ENCODE results near the gene P3H2.

The P3H2 gene

DNA sequence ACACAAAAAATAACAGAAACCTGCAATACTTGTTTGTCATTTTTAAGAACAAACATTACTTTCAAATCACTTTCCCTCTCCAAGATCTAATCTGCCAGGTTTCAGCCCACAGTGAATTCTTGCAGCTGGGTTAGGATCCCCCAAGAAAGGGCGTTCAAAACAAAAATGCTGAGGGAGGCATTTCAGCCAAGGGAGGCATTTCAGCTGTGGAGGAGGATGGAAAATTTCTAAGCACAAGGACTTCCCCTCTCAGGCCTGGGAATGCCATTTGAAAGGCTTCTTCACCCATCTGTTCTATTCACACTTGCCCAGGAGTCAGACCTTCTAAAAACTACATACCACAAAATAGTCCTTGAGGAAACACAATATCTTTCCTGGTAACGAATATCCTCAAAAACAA lies 69.1 kb downstream of the P3H2 start:
- no peak for DNase-seq (ENCODE audit: low spot score)

DNA sequence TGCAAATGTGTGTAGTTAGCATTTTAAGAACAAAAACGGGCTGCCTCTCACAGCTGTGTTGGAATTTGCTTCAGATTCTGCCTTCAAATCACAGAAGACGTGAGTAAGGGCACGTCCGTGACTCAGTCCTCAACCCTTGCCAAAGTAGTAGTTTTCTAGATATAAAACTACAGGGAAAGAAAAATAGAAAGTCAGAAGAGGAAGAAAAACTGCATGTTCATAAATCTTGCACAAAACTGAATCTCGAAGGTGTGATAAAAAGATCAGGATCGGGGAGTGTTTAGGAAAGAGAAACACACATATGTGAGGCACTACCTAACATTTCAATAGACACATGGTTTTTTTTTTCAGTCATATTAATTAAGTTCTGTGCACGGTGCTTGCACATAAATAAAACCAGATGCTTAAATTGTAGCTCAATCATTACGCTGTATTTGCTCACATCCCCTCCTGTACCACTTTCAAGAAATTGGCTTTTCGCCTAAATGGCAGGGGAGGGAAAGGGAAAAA lies 71.7 kb downstream of the P3H2 start:
- DNase-seq (ENCODE audit: low spot score), result no peak

DNA sequence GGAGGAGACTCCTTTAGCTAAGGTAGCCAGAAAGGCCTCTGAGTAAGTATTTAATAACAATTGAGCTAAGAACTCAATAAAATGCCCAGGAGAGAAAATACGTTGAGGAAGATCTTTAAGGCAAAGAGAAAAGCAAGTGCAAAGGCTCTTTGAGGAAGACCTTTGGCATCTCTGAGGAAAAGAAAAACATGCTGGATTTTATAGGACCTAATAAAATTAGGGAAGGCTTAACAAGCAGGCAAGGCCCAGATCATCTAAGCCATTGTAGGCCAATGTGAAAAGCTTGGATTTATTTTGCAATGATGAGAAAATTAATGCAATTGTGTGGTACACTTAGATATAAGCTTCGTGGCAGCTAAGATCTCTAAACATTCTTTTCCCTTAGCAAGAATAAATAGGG lies 75.7 kb downstream of the P3H2 start:
- no peak for DNase-seq (ENCODE audit: low spot score)

DNA sequence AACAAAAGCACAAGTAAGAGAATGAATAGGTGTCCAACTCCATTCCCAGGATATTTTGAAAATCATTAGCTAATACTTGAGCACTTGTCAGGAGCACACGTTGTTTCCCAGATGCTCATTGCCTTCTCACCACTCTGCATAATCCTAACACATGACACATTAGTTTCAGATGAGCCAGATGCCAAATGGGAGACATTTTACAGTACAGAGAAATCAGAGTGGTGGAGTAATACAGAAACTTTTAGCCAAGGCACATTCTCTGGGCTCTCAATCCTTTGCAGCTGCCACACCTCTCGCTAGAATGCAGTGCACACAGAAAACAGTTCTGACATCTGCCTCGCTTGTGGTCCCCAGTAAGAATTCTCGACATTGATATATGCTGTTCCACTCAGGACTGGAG lies 76.6 kb downstream of the P3H2 start:
- DNase-seq (ENCODE audit: low spot score), result no peak

DNA sequence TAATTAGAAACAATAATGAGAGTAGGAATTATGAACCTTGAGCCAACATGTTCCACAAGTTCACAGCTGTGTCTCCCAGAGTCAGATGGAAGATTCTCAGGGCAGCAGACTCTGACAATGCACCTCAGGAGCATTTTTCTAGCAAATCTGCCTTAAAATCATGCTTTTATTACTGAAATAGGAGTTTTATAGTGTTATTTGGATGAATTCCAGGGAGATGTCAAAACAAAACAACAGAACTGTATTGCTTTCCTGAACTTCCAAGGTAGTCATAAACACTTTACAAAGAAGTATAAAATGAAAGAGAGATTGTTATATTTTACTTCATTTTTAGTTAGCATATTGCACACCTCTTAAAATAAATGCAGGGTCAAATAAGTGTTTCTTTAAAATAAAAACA lies 77.0 kb downstream of the P3H2 start:
- no peak for DNase-seq (ENCODE audit: low spot score)

DNA sequence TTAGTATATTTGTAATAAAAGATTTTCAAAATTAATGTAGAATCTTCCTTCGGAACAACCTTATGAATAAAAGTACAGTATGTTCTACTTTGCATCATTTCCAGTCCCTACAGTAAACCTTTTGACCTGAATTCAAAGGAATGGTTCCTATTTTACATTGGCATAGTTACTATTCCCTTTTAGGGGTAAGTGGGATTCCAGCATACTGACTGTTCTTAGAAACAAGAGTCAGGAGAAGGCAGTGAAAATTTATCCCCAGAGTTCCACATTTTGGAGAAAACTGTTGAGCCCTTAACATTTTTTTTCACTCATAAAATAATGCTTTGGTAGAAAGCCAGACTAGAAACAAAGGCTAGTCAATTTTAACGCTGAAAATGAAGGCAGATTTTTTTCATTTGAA lies 78.1 kb downstream of the P3H2 start:
- DNase-seq (ENCODE audit: low spot score), result no peak

DNA sequence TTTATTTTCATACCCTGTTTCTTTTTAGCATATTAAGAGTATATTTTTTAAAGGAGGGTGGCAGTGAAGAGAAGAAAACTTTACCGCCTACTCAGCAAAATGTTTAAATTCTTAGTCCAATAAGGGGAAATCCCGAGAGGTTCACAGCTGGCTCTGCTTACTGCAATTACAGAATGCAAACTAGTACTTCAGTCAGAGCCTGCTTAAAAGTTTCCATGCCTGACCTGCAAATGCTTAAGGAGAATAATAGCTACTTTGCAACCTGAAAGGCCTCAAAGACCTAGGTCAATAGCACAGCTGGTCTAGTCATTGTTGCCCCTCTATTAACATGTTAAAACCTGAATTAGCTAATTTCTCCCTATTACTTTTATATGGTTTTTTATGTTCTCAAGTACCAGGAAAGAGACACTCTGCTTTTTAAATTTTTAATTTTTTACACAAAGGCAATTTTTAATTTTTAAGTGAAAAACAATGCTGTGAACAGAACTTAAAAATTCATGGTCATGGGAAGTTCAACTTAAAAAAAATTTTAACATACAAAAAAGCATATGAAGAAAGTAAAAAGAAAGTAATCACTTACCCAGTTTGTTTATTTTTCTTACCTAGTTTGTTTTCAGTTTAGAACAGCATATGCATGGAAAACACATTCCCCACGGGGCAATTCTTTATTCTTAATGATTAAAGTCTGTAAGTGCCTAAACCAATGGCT lies 79.2 kb downstream of the P3H2 start:
- no peak for DNase-seq (ENCODE audit: low spot score)

DNA sequence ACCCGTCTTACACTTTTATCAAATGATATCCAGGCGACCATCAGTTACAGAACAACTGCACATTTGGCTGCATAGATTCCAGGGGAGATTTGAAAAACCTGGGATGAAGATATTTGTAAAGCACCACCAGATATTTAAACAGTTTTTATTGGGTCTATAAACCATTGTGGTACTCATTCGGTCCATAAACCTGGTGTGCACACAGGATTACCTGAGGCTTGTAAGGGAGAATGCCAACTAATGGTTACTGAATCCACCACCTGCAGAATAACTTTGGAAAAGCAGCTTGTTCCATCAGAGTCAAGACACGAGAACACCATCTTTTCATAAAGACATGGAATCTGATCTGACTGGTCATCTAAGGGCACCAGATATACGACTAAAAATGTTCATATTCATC lies 80.6 kb downstream of the P3H2 start:
- DNase-seq (ENCODE audit: low spot score), result no peak

DNA sequence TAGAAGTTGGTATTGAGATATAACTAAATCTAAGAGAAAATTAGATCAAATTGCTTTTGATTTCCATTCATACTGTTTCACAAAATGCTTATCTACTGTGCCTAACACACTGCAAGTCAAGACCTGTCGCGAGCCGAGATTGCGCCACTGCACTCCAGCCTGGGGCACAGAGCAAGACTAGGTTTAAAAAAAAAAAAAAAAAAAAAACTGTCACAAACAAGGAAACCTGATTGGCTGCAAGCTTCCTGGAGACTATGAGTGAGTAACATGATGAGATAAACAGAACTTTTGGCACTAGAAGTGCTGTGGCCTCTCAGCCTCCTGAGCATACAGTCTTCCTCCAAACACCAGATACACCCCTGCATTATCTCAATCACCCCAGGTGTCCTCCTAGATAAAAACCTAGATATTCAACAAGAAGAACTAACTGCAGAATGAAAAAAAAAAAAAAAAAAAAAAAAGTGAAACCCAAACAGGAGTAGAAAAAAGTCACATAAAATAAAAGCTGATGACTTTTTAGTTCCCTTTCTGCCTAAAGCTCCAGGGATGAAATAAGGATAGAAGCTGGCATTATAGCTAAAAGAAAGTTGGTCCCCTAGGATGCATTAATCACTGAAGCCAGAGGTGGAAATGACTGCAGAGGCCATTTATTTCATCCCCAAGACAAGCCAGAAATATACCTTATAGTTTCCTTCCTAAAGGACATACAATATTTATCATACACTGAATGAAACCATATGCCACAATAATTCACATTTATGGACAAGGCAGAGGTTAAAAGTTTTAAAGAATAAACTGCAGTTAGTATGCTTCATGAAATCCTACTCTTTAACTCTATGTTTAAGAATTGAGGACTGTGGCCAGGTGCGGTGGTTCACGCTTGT lies 82.4 kb downstream of the P3H2 start:
- DNase-seq (ENCODE audit: low spot score), result no peak

DNA sequence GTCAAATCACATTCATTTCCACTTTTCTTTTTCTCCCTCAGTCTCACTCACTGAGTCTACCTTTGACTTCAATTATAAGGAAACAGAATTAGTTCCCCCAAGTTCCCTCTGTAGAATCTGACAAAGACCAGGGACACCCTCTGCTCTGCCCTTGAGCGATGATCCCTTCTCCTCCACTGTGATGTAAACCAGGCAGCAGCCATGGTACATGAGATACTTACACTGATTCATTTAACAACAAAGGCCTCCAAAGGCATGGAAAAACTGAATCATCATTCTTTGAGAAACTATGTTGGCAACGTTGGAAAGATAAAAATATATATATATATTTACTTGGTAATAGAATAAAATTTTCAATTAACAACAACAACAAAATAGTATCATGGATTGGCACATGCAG lies 84.1 kb downstream of the P3H2 start:
- DNase-seq (ENCODE audit: low spot score), result no peak

DNA sequence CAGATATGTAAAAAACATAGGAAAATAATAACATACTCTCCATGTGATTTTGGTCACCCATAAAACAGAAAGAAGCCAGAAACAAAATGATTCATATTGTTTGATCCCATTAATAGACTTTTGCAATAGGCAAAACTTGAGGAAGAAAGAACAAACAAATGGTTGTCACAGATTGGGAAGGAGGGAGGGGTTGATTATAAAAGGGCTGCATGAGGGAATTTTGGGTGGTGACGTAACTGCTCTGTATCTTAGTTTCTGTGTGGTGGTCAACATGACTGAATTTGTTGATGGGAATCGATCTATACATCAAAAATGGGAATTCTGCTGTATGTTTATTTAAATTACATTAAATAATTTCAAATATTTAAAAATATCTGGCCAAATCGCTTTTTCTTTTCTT lies 86.3 kb downstream of the P3H2 start:
- DNase-seq (ENCODE audit: low spot score), result no peak

DNA sequence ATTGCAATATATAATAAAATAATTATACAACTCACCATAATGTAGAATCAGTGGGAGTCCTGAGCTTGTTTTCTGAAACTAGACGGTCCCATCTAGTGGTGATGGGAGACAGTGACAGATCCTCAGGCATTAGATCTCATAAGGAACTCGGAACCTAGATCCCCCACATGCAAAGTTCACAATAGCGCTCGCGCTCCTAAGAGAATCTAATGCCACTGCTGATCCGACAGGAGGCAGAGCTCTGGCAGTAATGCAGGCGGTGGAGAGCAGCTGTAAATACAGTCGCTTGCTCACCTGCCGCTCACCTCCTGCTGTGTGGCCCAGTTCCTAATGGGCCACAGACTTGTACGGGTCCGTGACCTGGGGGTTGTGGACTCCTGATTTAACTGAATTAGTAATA lies 87.8 kb downstream of the P3H2 start:
- no peak for DNase-seq (ENCODE audit: low spot score)

DNA sequence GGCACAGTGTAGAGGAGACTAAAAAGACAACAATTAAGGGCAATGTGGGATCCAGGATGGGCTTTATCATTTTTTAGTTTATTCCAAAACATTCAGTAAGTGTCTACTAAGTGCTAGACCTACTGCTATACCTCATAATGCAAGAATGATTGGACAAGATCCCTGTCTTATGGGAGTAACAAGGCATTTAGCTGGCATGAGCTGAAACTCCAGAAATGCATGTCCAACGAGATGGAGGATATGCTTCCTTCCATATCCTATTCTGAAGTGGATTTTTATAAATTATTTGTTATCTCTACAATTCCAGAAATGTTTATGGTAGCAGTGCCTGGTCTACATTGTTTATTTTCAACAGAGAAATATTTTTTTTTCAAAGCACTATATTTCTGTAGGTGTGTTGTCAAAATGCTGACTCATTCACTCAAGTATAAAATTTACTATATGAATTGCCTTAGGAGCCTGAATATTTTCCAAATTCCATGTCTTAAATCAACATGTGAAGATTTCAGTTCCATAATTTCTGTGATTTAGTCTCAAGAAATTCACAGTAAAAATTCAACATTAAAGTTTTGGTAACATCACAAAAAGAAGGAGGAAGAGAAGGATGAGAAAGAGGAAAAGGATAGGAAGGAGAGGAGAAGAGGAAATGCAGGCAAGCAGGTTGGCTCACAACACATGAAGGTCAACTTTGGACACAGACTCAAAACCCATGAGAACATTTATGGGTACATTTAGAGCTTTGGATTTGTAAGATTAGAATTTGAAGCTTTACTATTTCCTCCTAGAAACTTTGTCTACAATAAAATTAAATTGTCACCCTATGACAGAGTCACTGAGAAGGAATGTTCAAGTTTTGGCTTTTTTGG lies 88.6 kb downstream of the P3H2 start:
- no peak for DNase-seq (ENCODE audit: low spot score)

DNA sequence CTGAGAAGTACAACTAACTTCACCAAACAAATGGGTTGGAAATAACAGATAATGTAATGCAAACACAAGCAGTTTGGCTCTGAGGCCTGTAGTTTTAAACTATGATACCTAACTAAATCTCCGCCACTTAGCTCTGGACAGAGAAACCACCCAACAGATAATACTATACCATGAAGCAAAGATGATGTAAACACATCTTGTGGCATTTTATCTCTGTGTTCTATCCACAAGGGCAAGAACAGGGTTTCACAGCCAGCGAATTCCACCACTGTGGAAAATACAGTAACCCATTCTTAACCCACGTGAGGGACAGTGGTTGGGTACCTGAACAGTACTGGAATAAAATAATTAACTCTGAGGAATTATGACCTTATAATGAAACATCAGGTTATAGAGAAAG lies 93.6 kb downstream of the P3H2 start:
- DNase-seq (ENCODE audit: low spot score), result no peak

DNA sequence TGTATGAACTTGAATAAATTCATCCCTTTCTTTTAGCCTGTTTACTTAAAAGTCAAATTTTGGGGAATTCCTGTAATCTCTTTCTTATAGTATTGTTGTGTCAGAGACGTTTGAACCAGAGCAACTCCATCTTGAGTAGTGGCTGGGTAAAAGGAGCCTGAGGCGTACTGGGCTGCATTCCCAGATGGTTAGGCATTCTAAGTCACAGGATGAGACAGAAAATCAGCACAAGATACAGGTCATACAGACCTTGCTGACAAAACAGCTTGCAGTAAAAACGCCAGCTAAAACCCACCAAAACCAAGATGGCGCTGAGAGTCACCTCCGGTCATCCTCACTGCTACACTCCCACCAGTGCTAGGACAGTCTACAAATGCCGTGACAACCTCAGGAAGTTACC lies 94.5 kb downstream of the P3H2 start:
- no peak for DNase-seq (ENCODE audit: low spot score)

DNA sequence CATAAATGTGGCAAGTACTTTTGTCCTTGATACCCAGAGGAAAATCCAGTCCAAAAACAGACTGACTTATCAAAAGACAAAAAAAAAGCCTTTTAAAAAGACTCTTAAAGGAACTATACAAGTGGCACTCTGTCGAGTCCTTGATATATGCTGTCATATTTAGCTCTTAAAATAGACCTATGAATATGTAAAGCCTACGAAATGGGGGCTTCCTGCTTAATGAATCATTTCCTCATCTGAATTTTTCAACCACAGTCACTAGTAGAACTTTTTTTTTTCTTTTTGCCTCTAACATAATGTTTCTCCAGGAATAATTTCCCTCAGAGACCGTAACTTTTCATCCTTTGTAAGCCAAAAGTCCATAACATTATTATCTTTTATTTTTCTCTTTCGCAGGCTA lies 95.8 kb downstream of the P3H2 start:
- DNase-seq (ENCODE audit: low spot score), result no peak

DNA sequence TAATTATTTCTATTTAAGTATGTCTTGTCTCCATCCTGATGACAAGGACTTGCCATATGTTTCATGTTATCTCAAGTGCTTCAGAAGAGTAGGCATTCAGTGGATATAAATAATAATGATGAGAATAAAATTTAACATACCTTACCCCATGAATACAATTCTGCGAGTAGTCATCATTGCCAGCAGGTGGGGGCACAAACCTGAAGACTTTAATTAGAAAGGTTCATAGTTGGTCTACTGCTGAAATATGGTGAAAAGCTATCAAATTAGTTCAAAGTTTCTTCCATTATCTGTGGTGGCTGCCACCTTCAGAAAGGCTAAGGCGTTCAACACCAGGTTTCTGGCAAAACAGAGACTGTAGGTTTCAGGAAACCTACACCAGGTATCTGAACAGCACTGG lies 100.9 kb downstream of the P3H2 start:
- no peak for DNase-seq (ENCODE audit: low spot score)

DNA sequence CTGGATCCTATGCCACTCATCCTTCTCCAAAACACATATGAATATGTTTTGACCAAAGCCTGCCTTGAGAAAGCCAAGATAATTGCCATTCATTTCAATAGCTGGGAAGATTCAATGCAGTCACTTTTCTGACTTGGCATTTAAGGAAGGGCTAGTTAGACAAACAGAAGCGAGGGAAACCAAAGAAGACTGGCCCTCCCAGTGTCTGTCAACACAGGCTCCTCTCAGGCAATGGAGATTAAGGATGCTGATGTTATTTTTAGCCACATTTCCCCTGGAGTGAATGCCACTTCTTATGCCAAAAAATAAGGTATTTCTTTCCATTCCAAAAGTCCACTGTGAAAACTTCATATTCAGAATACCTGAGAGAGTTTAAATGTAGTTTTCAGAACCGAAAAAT lies 101.7 kb downstream of the P3H2 start:
- no peak for DNase-seq (ENCODE audit: low spot score)

DNA sequence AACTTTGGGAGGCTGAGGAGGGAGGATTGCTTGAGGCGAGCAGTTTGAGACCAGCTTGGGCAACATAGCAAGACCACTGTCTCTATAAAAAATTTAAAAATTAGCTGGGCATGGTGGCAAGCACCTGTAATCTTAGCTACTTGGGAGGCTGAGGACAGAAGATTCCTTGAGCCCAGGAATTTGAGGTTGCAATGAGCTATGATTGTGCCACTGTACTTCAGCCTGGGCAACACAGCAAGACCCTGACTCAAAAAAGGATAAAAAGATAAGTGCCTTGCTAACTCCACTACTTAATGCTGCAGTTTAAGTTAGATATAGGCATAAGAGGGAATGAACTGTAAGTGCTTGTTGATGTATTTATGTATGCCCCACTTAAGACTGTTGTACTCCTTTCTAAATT lies 102.2 kb downstream of the P3H2 start:
- no peak for DNase-seq (ENCODE audit: low spot score)

DNA sequence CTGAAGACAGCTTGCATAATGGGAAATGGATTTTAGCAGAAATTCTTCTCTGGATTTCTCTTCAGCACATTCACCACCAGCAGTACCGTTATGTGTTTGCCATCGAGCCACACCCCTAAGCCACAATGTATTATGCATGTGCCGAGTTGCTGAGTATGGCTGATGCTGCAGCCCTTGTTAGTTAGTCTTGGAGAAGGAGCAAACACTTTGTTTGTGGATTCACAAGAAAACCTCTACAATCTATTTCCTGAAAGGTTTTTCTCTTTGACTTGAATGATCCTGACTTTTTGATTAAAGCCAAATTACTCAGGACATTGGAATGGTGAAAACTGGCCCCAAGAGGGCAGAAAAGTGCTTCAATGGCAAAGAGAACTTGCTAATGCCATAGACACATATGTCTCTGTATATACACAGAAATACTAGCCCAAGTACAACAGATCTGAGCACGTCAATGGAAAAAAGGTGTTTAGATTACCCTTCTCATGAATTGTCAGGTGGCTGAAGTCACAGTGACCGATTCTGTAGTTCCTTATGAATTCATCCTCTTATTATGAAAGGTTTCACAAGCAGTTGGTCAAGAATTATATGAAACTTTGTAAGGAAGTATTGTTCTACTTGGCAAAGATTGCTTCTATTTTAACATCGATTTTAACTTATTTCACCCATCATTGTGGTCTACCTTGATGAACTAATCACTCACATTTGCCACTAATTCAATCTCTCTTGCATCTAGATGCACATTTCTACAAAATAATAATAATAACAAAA lies 103.0 kb downstream of the P3H2 start:
- no peak for DNase-seq (ENCODE audit: low spot score)

DNA sequence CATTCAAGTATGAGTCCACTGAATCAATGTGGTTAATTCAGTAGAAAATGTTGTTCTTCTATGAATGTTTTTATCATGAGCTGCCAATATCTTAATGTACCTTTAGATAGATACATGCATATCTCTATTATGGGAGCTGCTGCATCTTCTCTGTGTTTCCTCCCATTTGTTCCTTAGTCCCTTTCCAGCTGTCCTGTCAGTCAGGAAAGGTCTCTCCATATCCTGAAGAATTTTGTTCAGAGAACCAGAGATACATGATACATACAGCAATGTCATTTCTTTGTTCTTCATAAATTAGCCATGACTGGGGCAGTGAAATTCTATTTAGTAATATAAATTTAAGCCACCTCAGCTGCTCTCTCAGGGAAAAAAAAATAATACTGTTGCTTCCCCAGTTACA lies 103.7 kb downstream of the P3H2 start:
- DNase-seq (ENCODE audit: low spot score), result no peak

DNA sequence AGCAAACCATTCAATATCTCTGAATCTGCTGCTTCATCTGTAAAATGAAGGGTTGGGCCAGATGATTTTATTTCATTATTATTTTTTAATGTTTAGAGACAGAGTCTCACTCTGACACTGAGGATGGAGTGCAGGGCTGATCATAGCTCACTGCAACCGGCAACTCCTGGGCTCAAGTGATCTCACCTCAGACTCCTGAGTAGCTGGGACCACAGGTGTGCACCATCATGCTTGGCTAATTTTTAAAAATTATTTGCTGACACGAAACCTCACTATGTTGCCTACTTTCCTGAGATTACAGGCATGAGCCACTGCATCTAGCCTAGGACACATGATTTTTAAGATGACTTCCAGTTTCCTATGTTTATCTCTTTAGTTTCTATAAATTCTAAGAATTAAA lies 105.8 kb downstream of the P3H2 start:
- DNase-seq (ENCODE audit: low spot score), result no peak

Data from left forelimb (tissue), 1 donor.